CD4-positive, alpha-beta T cell treated with Interleukin-15 for 1 hour (primary cell): ENCODE data around the gene LPO.
A peak's percentile ranks its signal among the peaks of the same experiment; 100 is the strongest.

Experiments
- DNase-seq: peaks from one replicate; pipeline ENCODE4 v3.0.0-alpha.2; 2020

LPO gene

DNA sequence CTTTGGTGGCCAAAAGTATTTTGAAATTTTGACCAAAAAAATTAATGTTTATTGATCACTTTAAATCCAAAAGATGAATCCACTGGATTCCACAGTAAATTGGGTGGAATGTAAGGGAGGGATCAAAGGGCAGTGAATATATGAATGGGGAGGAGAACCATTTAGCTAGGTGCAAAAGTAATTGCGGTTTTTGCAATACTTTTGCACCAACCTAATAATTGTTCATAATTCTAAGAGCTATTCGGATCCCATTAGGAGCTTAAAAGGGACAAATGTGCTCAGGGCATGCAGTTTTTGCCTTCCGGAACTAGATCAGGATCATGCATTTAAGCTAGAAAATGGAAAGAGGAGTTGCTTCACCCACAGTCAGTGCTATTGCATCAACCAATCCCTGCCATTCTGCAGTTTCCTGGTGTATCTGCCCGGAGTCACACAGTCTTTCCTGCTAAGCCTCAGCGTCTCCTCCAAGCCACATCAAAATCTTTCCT, at the start of gene LPO:
TSS of gene LPO (plus strand) at position 438 of the 488 bp plus-strand sequence. CDS start 4,396 bp downstream, outside the sequence.
- no peak for DNase-seq

GRCh38 chr17:58189436-58190146, 48.8 kb upstream of the LPO start:
- no peak for DNase-seq

- no peak for DNase-seq
These were observed 47.0 kb upstream of the LPO start for GRCh38 chr17:58191241-58191896.

DNA sequence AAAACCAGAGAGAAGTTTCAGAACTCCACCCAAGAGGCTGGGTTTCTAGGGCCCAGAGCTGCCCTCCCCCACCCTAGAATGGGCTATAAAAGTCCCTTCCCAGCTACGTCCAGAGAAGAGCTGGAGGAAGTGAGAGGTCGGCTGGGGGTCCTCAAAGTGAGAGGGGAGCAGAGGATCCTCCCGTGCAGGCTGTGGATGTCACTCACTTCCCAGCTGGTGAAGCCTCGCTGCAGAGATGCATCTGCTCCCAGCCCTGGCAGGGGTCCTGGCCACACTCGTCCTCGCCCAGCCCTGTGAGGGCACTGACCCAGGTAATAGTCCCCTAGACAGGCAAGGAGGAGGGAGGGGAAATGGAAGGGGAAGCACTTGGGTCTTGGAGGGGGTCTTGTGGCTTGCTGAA, 45.8 kb upstream of the LPO start, which contains the start of gene EPX:
TSS of gene EPX (plus strand) at position 115 of the 400 bp plus-strand sequence. CDS start at position 236, 121 bp downstream.
- no peak for DNase-seq

DNA sequence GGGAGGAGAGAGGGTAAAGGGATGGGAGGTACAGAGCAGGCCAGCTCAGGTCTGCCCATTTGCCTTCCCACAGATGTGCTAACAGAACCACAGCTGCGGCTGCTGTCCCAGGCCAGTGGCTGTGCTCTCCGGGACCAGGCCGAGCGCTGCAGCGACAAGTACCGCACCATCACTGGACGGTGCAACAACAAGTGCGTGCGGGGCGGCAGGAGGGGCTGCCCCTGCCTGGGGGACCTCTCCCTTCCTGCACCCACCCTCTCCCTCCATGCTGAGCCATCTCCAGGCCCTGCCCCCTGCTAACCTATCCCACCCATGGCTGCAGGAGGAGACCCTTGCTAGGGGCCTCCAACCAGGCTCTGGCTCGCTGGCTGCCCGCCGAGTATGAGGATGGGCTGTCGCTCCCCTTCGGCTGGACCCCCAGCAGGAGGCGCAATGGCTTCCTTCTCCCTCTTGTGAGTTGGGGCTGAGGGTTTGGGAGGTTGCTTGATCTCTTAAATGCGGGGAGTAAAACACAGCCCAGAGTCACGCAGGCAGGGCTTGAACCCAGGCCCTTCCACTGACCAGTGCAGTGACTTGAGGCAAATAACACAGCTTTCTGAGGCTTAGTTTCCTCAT, 44.6 kb upstream of the LPO start:
- no peak for DNase-seq

- no peak for DNase-seq
These were observed 42.8 kb upstream of the LPO start for GRCh38 chr17:58195518-58196123.

GRCh38 chr17:58196610-58197009, 41.8 kb upstream of the LPO start:
- DNase-seq: no peak

GRCh38 chr17:58200024-58200633, 38.3 kb upstream of the LPO start:
- peak; percentile 53 for DNase-seq

DNA sequence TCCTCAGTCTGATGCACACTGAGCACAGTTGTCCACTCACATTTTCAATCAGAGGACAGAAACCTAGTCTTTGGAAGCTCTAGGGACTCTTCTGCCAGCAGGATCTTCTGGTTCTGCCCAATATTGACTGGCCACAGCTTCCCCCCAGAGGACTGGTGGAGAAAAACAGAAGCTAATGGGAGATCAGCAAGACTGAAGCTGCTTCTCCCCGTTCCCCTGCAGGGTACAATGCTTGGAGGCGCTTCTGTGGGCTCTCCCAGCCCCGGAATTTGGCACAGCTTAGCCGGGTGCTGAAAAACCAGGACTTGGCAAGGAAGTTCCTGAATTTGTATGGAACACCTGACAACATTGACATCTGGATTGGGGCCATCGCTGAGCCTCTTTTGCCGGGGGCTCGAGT, 35.5 kb upstream of the LPO start:
- DNase-seq: no peak

- DNase-seq: no peak
These were observed 33.6 kb upstream of the LPO start for GRCh38 chr17:58204796-58205195.

DNA sequence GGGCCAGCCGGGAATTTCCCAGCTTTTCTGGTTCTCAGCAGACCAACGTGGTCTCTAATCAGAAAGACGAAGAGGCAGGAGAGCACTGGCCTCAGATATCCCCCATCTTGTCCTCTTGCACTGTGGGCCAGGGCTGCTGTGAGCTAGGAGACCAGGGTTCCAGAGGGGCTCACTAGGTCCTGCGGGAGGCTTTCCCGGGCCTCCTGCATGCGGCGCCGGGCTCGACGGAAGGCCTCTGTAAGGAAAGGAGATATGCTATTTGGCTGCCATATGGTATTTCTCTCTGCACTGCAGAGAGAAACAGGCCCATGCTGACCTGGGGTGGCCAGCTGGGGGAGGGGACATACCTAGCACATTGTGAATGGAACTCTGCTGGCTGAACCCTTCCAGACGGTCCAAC, 32.4 kb upstream of the LPO start:
- DNase-seq: no peak

DNA sequence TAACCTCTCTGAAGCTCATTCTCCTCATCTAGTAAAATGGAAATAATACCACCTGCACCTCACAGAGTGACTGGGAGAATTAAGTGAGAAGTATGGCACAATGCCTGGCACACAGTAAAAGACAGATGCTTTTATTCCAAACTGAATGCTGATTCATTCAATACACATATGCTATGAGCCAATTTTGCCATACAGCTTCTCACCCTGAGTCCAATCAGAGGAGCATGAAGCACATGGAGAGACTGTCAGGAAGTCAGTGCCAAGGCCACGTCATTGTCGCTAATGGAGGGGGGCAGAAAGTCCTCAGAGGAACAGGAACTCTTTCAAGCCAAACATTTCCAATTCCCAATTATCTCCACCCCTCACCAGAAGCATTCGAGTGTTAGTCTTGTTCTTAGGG, 30.9 kb upstream of the LPO start:
- no peak for DNase-seq

DNA sequence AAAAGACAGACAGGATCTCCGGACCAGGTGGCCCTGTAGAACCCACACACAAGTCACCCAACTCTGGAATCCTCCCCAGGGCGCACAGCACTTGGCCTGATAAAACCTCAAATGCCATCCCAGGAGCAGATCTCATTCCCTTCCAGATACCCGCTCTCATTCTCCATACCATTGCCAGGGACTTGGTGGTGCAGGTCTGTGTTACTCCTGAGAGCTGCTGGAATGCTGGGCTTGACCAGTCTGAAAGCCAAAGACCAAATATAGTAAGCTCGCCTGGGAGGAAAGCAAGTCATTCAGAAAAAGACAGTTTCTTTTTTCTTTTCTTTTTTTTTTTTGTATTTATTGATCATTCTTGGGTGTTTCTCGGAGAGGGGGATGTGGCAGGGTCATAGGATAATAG, 30.0 kb upstream of the LPO start:
- DNase-seq: no peak

DNA sequence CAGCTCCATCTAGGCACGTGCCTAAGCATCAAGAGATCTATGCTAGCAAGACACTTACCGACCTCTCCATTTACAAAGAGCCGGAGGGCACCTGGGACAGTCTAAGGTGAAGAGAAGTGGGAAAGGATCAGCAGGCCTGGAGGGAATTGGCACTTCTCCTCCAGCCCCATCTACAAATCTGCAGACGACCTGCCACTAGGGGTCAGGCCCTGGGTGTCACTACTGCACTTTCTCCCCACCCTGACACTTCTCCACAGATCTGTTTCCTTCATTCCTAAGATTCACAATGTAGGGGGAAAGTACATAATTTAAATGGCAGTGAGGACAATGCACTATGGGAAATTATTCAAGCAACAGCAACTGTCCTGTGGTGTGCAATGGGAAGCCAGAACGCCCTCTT, 27.5 kb upstream of the LPO start:
- no peak for DNase-seq

DNA sequence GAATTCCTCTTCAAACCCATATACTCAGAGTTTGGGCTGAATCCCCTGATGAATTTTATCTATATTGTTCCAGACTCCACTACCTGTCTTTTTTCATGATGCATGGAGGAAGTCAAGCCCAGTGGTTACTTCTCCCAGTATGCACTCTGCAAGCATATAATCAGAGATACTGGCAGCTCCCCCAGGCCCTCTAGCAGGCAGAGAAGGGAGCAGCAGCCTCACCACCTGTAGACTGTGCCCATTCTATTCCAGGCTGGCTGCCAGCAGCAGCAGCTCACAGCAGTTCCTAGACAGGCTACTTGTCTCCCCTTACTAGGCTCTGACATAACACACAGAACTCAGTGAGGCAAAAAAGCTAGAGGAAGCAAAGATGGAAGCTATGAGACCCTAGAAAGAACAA, 22.7 kb upstream of the LPO start:
- no peak for DNase-seq

DNA sequence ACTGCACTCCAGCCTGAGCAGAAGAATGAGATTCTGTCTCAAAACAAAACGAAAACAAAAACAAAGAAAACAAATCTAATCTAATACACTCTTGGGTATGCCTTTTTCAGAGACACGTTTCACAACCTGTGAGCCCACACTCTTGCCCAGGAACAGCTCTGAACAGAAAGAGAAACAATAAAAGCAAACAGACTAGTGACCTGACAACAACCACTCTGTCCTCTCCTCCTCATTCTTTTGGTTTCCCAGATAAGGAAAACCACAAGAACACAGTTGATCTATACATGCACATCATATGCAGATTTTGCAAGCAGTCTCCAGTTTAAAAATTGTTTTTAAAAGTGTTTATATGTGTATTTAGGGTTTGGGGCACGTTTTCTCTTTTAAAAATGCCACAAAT, 20.6 kb upstream of the LPO start:
- DNase-seq: no peak

- DNase-seq: peak; percentile 95
These were observed 19.2 kb upstream of the LPO start, which contains the start of gene MKS1 for GRCh38 chr17:58219007-58219788. TSS of gene MKS1 (minus strand) at chr17:58219255. CDS start at chr17:58219230, 25 bp downstream.

GRCh38 chr17:58219789-58220183, 18.6 kb upstream of the LPO start:
- DNase-seq: no peak

GRCh38 chr17:58224315-58224714, 14.1 kb upstream of the LPO start:
- no peak for DNase-seq

DNA sequence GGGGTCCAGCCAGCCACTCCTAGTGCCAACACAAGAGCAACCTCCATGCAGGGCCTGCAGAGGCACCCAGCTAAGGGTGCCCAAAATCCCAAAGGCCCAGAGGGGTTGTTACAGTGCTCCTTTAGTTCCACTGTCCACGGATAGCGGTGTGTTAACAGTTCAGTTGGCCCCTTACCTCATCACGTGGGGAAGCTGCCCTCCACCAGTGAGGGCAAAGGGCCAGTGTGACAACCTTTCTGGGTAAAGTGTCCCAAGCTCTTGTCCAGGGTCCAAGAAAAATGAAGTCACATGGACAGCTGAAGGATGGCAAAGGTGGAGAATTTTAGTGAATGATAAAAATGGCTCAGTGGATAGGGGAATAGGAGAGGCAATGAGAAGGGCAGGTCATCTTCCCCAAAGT, 10.7 kb upstream of the LPO start:
- no peak for DNase-seq

GRCh38 chr17:58228679-58229078, 9.7 kb upstream of the LPO start:
- DNase-seq: no peak

DNA sequence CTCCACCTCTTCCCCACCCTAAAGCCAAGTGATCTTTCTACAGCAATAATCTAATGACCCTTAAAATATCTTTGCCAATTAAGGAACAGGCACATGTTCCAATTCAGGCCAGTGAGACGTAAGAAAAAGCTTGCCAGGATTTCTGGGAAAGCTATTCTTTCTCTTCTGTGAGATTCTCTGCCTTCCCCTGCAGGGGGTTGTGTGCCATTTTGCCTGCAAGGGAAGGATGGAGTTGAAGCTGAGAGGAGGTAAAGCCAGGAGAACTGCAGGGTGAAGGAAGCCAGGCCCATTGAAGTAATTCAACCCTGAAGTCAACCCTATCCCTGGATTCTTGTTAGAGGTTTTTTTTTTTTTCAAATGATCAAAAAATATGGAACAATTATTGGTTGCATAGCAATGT, 9.0 kb upstream of the LPO start:
- DNase-seq: no peak
